HG03575 (cell line): ENCODE data around the gene SMIM21.

ENCODE experiments used
- ATAC-seq: cut with Tn5 transposase; IDR thresholded peaks from one replicate; pipeline ENCODE4 v1.9.1; 2021; ENCODE audit not compliant: unreplicated experiment, insufficient number of reproducible peaks, low FRiP score; ENCODE audit errors: extremely low read depth

The SMIM21 gene

DNA sequence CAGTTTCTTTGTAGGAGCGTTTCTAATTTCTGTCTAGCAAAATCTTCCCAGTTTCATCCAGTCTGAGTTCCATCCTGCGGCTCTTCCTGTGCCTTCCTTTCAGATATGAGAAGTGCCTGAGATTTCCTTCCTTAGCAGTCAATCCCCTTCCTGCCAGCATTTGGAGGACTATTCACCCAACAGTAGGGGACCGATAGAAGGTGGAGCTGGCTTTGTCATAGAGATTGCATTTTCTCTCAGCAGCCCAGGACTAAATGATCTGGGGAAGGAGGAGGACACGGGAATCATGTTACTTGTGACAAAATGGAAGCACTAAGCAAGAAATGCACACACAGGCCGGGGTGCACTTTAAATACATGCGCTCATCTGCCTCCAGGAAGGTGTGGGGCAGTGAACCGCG is 5.6 kb upstream of the SMIM21 start:
- ATAC-seq, result no peak

DNA sequence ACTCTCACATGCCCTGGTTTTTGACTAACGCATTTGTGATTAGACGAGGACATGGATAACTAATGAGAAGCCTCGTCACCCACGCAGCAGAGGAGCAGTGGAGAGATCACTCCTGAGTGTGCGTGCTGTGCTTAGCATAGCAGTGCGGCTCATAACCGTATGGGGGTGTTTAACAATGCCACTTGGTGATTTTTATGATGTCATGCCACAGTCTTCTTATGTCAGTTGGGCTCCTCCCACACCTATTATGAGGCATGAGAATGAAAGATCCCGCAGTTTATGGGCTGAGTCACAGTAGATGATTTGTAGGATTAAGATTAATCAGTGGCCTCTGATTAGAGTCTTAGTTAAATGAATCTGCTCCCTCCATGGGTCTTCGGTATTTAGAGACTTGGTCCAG is 2.5 kb upstream of the SMIM21 start:
- ATAC-seq, result no peak

DNA sequence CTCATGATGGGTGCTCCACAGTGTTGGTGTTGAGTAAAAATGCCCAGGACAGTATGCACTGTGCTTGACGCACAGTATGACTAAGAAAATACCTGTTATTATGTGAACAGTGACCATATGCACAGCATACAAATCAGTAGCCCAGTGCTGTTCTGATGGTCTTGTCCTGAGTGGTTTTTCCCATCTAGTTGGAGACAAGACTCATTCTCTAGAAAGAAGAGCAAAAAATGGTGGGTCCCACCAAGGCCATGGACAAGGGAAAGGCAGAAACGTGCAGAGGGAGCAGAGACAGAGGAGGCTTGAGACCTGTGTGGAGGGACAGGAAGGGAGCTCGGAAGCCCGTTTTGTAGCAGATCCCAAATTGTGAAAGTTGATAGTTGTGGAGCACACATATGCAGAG is 987 bp upstream of the SMIM21 start:
- no peak for ATAC-seq

DNA sequence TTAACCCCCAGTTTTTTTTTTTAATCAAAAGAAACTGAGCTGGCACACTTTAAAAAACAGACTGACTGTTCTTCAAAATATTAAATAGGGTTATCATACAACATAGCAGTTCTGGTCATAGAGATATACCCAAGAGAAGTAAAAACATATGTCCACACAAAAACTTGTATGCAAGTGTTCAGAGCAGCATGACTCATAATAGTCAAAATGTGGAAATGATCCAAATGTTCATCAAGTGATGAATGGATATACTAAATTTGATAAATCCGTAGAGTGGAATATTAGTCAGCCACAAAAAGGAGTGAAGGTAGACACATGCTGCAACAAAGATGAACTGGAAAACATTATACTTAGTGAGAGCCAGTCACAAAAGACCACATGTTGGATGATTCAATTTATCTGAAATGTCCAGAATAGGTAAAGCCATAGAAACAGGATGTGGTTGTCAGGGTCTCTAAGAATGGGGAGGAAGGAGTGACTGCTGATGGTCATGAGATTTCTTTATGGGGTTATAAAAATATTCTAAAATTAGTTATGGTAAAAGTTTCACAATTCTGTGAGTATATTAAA is 5.1 kb downstream of the SMIM21 start:
- no peak for ATAC-seq

DNA sequence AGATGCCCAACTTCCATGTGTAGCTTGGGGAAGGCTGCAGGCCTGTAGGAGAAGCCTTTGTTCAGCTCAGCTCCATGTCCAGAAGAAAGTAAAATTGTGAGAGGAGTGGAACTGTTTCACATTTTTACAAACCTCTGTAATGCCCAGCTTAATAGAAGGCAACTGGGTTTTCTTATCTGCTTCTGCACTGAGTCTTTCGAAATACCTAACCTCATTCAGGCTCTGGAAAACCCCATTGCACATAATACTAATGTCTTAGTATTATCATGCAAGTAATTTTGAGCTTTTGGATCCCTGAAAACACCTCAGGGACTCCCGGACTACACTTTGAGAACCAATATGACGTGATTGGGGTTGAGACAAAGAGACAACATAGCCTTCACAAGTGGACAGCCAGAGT is 5.8 kb downstream of the SMIM21 start:
- ATAC-seq, result no peak

DNA sequence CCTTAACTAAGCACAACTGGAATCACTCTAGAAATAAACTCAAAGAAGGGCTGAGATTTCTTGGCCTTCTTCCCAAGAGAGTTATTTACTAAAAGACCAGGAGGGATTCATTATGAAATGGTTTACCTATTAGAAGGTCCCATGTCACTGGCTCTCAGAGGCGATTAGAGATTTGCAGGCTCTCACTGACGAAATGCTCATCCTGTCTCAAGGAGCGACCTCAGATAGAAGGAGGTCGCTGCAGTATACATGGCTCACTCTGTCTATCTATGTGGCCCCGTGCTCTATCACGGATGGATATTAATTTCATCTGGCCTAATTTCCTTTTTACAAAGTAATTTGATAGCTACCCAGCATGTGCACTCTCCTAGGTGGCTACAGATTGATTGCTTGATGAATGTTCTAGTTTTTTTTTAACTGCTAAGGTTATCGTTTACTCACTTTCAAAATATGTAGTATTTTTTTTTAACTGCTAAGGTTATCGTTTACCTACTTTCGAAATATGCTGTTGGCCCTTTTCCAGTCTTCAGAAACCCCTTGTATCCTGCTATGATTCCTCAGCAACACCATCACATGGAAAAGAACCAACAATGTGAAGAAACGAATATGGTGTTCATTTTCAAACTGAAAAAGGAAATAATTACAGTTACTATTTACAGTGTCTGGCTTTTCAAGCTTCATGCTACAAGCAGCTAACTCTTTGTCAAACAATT is 9.1 kb downstream of the SMIM21 start:
- no peak for ATAC-seq

DNA sequence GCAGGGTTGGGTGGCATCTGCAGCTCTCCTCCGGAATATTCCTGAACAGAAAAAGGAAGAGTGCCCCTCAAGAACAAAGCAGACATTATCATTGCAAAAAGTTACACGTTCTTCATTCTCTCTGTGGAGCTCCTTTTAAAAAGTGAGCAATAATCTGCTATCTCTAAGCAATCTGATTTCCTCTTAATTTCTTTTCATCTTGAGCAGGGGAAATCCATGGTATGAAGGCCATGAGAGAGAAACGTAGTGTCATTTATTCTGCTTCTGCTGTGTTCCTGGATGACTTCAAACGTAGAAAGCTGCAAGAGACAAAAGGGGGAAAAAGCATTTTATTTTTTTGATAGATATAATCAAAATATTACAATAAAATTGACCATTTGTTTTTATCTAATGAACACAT is 16.9 kb downstream of the SMIM21 start:
- no peak for ATAC-seq

DNA sequence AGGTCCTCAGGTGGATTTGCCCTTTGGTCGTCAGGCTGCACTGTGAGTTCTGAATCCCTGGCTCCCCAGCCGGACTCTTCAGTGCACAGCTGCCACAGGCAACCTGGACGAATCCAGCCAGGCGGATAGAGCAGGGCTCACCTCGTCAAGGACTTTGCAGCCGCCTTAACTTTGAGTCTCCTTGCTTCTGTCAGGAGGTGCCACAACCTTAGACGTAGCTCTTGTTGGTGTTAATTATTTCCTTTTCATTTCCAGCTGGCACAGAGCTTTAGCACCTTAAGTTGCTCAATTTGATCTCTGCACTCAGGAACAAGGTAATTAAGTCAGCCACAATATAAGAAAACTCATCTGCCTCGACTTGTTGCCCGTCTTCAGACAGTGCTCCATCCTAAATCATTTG is 17.7 kb downstream of the SMIM21 start:
- ATAC-seq, result no peak

DNA sequence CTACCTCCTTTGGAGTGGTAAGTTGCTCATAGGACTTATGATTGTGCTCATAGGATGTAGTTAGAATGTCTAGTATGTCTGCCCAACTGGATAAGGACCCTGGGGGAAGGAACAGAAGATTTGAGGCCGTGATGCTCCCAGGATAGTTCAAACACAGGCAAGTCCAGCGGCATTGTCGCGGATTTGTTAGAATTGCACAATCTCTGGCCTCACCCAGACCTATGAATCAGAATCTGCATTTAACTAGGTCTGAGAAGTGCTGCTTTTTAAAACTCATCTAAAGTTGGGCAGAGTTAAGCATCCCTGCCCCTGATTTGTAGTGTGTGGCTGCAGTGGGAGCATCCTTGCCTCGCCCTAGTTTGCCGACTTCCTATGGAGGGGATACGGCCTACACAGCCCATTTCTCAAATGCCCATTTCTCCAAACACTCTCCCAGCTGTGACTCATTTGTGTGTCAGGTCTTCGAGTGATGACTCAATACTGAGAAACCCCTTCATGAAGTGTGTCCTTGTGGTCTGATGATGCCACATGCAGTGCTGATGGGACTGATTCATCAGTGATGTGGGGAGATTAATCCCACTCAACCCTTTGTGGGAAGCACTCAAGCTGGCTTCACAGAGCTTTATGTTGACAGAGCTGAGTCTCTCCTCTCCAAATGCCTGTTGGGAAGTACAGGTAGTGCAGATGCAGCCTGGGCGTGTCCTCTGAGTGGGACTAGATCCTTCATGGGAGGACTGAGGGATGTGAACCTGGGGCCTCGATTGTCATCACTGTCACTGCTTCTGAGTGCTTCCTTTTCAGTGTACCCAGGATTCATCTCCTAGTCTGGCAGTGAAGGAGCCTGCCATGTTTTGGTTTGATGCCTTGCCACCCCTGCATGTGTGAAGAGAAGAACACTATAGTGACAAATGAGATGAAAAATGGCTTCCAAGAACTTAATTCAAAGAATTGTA is 18.7 kb downstream of the SMIM21 start:
- no peak for ATAC-seq

DNA sequence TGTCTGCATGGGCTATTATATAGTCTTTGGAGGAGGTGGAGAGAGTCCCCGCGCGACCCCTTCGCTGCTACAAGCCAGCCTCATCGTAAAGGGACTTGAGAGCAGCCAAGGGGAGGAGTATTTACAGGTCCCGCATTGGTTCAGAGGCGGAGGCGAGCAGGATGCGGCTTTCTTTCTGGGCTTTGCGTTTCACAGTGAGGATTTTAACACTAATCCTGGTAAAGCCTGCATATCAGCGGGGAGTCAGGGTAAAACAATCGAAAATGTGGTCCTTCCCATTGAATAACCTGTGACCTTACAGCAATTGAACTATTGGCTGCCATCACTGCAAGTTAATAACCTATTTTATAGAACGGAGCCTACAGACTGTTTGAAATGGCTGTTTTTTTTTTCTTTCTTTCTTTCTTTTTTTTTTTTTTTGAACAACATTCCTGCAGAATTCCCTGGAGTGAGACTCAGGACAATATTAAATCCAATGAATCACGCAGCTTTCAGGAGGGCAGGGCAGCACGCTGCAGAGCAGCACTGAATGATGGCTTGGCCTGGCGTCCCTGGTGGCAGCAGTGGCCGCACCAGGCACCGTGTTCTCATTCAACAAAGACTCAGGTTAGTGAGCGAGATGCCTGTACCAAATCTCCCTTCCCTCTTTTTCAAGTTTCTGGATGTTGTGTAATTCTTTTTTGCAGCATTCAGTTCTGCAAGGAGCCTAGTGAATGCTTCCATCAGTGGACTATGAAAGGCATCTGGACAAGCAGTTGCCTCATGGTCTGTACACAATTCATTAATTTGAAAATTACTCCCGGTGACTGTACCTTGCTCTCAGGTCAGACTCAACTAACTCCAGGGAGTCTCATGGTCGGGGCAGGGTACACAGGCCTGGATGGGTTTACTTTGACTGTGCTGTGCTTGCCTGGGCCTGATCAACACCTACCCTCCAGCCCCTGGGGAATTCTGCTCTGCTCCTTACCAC is 19.8 kb downstream of the SMIM21 start:
- no peak for ATAC-seq

DNA sequence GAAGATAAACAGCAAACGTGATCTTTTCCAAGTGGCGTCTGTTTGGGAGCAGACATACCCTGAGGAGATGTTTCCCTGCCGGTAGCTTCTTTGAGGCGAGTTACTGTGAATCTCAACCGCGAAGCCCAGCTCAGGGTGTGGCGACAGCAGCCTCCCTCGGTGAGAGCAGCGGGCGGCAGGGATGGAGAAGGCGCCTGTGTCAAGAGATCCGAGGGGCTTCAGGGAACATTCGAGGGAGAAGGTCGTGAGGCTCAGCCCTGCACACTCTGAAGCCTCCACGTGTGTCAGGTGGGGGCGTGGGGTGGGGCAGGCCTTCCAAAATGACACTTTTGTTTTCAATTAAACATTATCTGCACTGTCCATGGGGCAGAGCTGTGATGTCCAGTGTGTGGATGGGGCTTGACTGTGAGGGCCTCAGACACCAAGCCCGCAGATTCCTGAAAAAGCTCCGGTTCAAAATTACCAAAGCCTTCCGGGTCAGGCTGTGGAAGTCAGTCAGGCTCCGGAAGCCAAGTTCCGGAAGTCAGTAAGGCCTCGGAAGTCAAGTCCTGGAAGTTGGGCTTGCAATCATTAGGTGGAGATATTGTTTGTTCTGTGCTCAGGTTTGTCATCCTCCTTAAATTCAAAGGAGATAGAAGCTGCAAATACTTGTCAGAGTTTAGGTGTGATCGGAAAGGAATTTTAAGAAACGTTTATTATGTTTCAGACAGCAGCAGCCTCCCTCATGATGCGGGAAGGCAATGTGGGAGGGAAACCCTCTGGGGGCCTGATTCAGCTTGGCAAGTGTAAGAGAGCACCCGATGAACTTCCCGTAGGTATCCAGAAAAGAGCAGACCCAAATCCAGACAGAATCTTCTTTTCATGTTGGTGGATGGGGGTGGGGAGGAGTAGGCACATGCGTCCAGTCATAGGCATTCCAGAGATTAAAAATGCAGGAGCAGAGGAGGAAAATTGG is 20.7 kb downstream of the SMIM21 start:
- no peak for ATAC-seq

DNA sequence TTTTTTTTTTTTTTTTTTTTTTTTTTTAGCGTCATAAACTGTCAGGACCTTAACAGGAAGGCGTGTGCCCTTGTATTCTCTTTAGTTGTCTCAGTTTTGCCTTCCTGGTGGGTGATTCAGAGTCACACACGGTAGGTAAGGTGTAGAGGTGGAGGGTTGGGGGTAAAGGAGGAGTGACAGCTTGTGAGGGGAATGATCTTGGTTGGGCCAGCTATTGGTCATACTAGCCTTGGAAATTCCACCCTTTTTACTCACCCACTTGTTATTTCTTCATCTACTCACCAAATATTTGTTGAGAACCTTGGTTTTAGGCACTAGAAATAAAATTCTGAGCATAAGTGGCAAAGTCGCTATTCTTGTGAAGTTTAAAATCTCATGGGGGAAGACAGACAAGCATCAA is 22.2 kb downstream of the SMIM21 start:
- ATAC-seq, result no peak

DNA sequence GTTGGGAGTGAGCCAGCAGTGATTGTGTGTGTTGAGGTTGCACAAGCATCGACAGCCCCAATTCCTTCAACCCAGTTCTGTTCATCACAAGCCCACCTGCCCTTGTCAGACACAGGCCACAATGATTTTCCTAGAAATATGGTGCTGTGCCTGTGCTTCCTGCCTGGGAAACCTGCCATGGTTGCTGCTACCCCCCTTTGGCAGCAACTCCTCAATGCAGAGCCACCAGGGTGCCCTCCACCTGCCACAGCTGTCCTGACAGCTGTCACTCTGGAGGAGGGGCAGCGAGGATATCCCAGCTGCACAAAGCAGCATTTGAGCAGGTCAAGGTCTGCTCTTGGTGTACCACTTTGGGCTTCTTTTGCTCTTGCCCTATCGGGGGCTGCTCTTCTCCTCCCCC is 27.1 kb downstream of the SMIM21 start:
- no peak for ATAC-seq

DNA sequence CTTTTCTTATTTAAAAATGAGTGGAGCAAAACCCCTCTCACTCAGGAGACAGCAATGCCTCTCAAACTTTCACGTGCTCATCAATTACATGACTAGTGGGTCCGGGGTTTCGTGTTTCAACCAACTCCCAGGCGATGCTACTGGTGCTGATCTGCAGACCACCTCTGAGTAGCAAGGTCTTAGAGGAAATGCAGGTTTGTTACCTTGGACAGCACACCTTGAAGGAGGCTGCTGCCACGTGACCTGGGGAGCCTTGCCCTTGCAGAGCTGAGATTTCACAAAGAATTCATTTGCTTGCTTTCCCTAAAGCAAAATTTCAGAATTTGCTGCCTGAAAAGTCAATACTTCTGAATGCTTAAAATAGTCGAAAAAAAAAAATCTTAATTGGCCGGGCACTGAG is 32.4 kb downstream of the SMIM21 start:
- ATAC-seq, result no peak

DNA sequence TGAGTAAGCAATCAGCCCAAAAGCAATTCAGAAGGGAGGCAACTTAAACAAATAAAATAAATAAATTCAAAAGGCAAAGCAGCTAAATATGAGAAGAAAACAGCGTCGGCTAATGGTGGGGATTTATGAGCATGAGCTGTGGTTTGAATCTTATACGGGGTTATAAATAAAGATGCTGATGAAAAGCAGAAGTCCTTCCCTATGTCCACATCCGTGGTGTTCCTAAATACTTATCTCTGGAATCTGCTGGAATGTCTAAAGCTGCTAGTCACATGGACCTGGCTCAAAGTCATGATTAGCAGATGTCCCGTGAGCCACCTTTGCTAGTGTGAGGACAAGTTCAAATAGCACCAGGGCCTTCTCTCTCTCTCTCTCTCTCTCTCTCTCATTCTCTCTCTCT is 33.8 kb downstream of the SMIM21 start:
- ATAC-seq, result no peak

DNA sequence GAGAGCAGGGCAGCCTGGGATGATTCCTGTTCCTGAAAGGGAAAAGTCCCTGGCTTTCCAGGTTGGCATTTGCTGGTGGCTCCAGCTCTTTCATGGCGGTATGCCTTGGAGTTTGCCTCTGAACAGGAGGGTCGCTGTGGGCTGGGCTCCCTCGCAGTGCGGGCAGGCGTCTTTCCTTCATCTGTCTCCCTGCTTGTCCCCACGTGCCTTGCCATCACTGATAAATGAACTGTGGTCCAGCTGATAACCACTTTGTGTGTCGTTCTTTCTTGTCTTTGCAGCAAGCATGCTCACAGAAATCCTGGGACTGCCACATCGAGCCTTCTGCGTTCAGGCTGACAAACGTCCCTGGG is 35.3 kb downstream of the SMIM21 start:
- ATAC-seq, result no peak

DNA sequence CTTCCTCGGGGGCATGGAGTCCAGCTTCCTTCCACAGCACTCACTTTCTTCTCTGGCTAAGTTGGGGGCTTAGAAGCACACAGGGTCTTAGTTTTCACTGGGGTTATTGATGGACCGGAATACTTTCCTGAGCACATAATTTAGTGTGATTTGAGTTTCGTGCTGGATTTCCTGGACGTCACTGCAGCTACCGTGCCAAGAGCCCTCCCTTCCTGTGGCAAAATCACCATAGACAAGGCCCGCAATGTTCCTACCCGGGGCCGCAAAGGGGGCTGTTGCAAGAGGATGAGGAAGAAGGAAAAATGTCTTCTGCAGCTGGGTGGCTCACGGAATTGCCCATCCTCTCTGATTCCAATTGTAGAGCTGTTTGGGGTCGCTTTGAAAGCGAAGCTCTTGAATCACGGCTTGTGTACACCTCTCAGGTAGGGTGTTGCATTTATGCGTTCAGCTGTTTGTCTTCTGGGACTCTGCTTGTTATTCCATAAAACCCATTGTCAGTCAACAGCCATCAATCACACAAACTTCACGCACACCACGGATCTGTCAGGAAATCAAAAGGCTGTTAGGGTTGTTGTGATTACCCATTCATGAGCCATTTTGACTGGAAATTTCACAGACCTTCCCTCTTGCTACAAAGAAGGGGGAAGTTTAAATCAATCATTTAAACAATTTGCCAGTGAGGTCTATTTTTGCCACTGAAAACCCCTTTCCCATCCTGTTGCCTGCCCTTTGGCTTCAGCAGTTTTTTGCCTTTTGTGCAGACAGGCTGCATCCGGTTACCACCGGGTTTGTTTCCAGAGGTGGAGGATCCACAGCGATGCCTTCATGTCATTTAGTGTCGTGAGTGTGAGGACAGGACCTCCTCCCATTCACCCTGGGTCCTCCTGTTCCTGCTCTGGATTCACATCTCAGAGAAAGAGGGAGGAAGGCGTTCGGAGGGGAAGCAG is 36.0 kb downstream of the SMIM21 start:
- ATAC-seq, result no peak
